ENCODE results near the gene YRDC. TPM values are rescaled to one million over a fixed set of nuclear protein-coding genes. Genes with fewer than 3 reads are reported as not detected.

Gene YRDC
- total and polyA plus RNA-seq, 2 experiments from 2014 or later = 18.4 to 46.0 TPM

GRCh38 chr1:37854406-37854805 lies 46.4 kb upstream of the YRDC start (continued):
- TF ChIP-seq ZNF462 (CRISPR knock-in tag; IDR thresholded peaks at IDR 0.05) (no peak), ZNF114 (CRISPR knock-in tag; IDR thresholded peaks at IDR 0.05) (no peak), POLR2AphosphoS5 (IDR thresholded peaks at IDR 0.05; ENCODE audit: low read depth) (no peak), NANOG (IDR thresholded peaks at IDR 0.05; ENCODE audit: borderline replicate concordance) (no peak), EZH2 (IDR thresholded peaks at IDR 0.05; ENCODE audit: low read depth, unreplicated experiment) (no peak), CTCF (conservative IDR thresholded peaks at IDR 0.05; ENCODE audit: low read depth in 2 of 2) (no peak)

GRCh38 chr1:37853157-37853556 lies 45.1 kb upstream of the YRDC start:
- peaks cover 49% of the 10 kb centered on the region for H4K20me1 ChIP-seq (replicated peaks; ENCODE audit: insufficient read depth)
- DNase-seq (ENCODE audit: low spot score) (no peak), ATAC-seq (no peak)
- H3F3A ChIP-seq (replicated peaks; ENCODE audit: low read depth) = no peaks in the 10 kb centered on the region
- peaks cover 12% of the 10 kb centered on the region for H3K36me3 ChIP-seq (ENCODE audit: insufficient read depth)
- no peaks in the 10 kb centered on the region for H3K4me1 ChIP-seq (ENCODE audit: insufficient read depth)
- no peaks in the 10 kb centered on the region for H3K4me1 Mint-ChIP-seq
- TF ChIP-seq REST (IDR thresholded peaks at IDR 0.05; ENCODE audit: unreplicated experiment) (no peak), CTCF (conservative IDR thresholded peaks at IDR 0.05; ENCODE audit: low read depth in 2 of 2) (no peak), EZH2phosphoT487 (IDR thresholded peaks at IDR 0.05; ENCODE audit: unreplicated experiment) (no peak), EZH2 (IDR thresholded peaks at IDR 0.05; ENCODE audit: low read depth, unreplicated experiment) (no peak)
- H2AFZ ChIP-seq = no peak overlapping the region
- no peak overlapping the region for H3K4me2 ChIP-seq
- H3K36me3 Mint-ChIP-seq (ENCODE audit: low read depth) = peaks cover 19% of the 10 kb centered on the region; the same call in 2 of the 3 replicates
- no peaks in the 10 kb centered on the region for H3K27me3 Mint-ChIP-seq (ENCODE audit: insufficient read depth, low read depth, poor library complexity)
- H3K27ac Mint-ChIP-seq = no peak overlapping the region
- no peak overlapping the region for H3K4me3 ChIP-seq
- no peak overlapping the region for H3K27ac ChIP-seq (ENCODE audit: low read depth)
- H3K9me2 ChIP-seq (ENCODE audit: insufficient read depth) = no peaks in the 10 kb centered on the region
- peaks cover 80% of the 10 kb centered on the region for H3K79me2 ChIP-seq (replicated peaks; ENCODE audit: insufficient read depth)
- H3K27me3 ChIP-seq (ENCODE audit: insufficient read depth) = no peaks in the 10 kb centered on the region
- H3K4me3 Mint-ChIP-seq = no peak overlapping the region
- no peaks in the 10 kb centered on the region for H3K9me3 Mint-ChIP-seq
